Gastroesophageal sphincter (tissue), 4 donors: Measurements from ENCODE around the gene RECQL5. TPM values are rescaled to one million over a fixed set of nuclear protein-coding genes. Genes with fewer than 3 reads are reported as not detected.

Experiments
- ATAC-seq: fragments of 150-250 bp; one replicate; pipeline ENCODE4 v1.9.1; 2016; ENCODE audit warnings: mild to moderate bottlenecking, moderate library complexity
- H3K27ac ChIP-seq, 4 donors: fragments of 200-600 bp; sonication (generic) in 3 of 4; 1 replicate in 3 of 4; 2 replicates in 1 of 4; pipeline ENCODE4 v1.5.1; 2016 to 2019
- H3K27me3 ChIP-seq: fragments of 200-600 bp; sonication (generic); one replicate; pipeline ENCODE4 v1.5.1; 2019
- H3K36me3 ChIP-seq, 2 donors: fragments of 200-600 bp; sonication (generic); one replicate each; pipeline ENCODE4 v1.5.1; 2019; ENCODE audit warnings: control low read depth in 1 of 2
- H3K4me1 ChIP-seq, 3 donors: fragments of 200-600 bp; sonication (generic); 1 replicate in 2 of 3; 2 replicates in 1 of 3; pipeline ENCODE4 v1.5.1; 2016 to 2019; ENCODE audit warnings: control low read depth in 2 of 3
- H3K4me3 ChIP-seq, 2 donors: fragments of 200-600 bp; sonication (generic); one replicate each; pipeline ENCODE4 v1.5.1; 2019; ENCODE audit warnings: mild to moderate bottlenecking in 1 of 2, moderate library complexity in 1 of 2
- H3K9me3 ChIP-seq, 3 donors: fragments of 200-600 bp; sonication (generic); one replicate each; pipeline ENCODE4 v1.5.1; 2017 to 2019; ENCODE audit warnings: control low read depth in 2 of 3
- CTCF ChIP-seq, 4 experiments: fragments of 200-600 bp in 2 of 4; fragments of 450-650 bp in 2 of 4; sonication (generic) in 1 of 4; IDR thresholded peaks; one replicate each; pipeline ENCODE4 v1.5.1; 2017 to 2019; ENCODE audit warnings: antibody characterized with exemption in 4 of 4, mild to moderate bottlenecking in 2 of 4, moderate library complexity in 2 of 4
- EP300 ChIP-seq: sonication (generic); formaldehyde crosslinking; IDR thresholded peaks from one replicate; pipeline ENCODE4 v1.6.1; 2017; ENCODE audit warnings: antibody characterized with exemption, mild to moderate bottlenecking
- POLR2A ChIP-seq, 2 donors: fragments of 450-650 bp; IDR thresholded peaks; one replicate each; pipeline ENCODE4 v1.6.1; 2017; ENCODE audit warnings: antibody characterized with exemption in 2 of 2, mild to moderate bottlenecking in 2 of 2, moderate library complexity in 1 of 2
- POLR2AphosphoS5 ChIP-seq: sonication (generic); formaldehyde crosslinking; IDR thresholded peaks from one replicate; pipeline ENCODE4 v1.6.1; 2017; ENCODE audit warnings: antibody characterized with exemption
- WGBS, 2 donors: methylation state at CpG; one replicate each; pipeline ENCODE4 v1.1.5; 2018; ENCODE audit warnings: low coverage in 1 of 2; 5-methylcytosine and 5-hydroxymethylcytosine counted together
- total RNA-seq, 4 donors: library from RNA; depleted of rRNA; stranded (reverse); fragments of >200 nt; gene quantifications; one replicate each; pipeline ENCODE4 v1.1.0, GENCODE V29; 2016

Gene RECQL5
- total RNA-seq, 4 donors from 2014 or later = 6.4 to 15.1 (median 13.6) TPM

GRCh38 chr17:75698659-75699058, 31.7 kb upstream of the RECQL5 start:
- no peak overlapping the region for H3K4me3 ChIP-seq
- no peaks in the 10 kb centered on the region for H3K27me3 ChIP-seq
- H3K9me3 ChIP-seq = no peaks in the 10 kb centered on the region
- H3K4me1 ChIP-seq = peaks cover 0 to 69% (median 19%) of the 10 kb centered on the region in 3 donors
- H3K27ac ChIP-seq = peak overlapping the region in 3 of 4 donors; percentile 74 to 85 (median 85)
- ATAC-seq = no peak
- peaks cover 0 to 84% of the 10 kb centered on the region in 2 donors for H3K36me3 ChIP-seq
- 100% methylated on average over 1 of the region's 3 CpGs; no CpG with 5 or more reads in 1 of the 2 donors for WGBS, 2 donors
- TF ChIP-seq CTCF (IDR thresholded peaks at IDR 0.05) (no peak), POLR2AphosphoS5 (no peak), EP300 (no peak)

DNA sequence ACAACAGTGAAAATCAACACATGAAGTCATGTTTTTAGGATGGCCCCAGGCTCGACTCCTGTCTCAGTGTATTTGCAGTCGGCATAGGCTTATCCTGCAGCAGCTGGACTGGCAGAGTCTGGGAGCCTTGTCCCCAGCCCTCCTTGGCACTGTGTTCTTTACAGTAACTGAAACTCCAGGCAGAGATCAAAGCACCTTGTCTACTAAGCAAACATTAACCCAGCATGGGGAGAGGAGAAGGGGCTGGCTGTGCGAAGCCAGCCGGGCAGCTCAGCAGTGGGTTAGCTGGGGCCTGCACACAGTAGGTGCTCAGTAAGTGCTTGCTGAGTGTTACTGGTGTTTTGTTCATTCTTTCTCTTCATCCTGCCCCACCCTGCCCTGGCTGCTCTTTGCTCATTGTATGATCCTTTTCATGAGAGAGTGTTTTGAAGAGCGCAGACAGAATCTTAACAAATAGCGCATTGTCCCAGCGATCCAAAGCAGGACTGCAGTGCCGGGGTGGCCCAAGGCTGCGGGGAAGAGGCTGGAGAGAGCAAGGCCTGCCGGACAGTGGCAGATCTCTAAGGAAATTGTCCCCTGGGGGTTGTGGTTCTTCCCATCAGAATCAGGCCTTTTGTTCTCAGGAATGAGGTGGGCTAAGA, 30.8 kb upstream of the RECQL5 start:
- Histone ChIP-seq H3K27ac (peak overlapping the region in 3 of 4 donors; percentile 74 to 85 (median 85)), H3K4me3 (no peak overlapping the region), H3K36me3 (peaks cover 0 to 78% of the 10 kb centered on the region in 2 donors), H3K27me3 (no peaks in the 10 kb centered on the region), H3K4me1 (peaks cover 0 to 78% (median 26%) of the 10 kb centered on the region in 3 donors), H3K9me3 (no peaks in the 10 kb centered on the region)
- peak; percentile 24 for TF ChIP-seq POLR2AphosphoS5
- TF ChIP-seq POLR2A (IDR thresholded peaks at IDR 0.05) = no peak
- WGBS, 2 donors = 83 to 100% methylated on average over 3 to 8 of the region's 10 CpGs
- ATAC-seq = no peak

DNA sequence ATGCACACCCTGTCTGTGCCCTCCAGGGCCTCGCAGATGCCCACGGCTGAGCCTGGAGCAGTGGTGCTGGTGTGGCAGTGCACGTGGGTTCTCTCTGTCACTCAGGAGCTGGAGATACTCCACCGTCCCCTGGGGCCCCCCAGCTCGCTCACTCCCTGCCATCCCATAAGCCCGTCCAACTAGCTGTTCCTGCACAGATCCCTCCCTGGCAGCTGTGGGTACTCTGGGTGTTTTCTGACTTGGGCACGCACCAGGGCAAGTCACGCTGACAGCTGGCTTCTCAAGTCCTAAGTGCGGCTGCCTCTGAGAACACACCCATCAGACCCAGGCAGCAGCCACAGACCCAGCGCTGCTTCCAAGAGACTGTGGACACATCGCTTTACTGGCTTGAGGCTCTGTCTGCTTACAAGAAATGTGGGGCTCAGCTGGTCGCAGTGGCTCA, 28.9 kb upstream of the RECQL5 start:
- ATAC-seq = no peak
- no peak for TF ChIP-seq POLR2AphosphoS5
- TF ChIP-seq POLR2A (IDR thresholded peaks at IDR 0.05) = peak in 1 of 2 donors; percentile 25
- no peaks in the 10 kb centered on the region for H3K27me3 ChIP-seq
- no peaks in the 10 kb centered on the region for H3K9me3 ChIP-seq
- peaks cover 0 to 71% of the 10 kb centered on the region in 2 donors for H3K36me3 ChIP-seq
- no CpG with 5 or more reads among the region's 12 CpGs for WGBS, 2 donors
- no peak overlapping the region for H3K4me3 ChIP-seq
- peak overlapping the region in 3 of 4 donors; percentile 85 to 86 (median 85) for H3K27ac ChIP-seq
- H3K4me1 ChIP-seq = peaks cover 0 to 78% (median 23%) of the 10 kb centered on the region in 3 donors

GRCh38 chr17:75695141-75695829, 28.3 kb upstream of the RECQL5 start:
- peak overlapping the region; percentile 20 to 86 (median 85) for H3K27ac ChIP-seq
- ATAC-seq = no peak
- no peaks in the 10 kb centered on the region for H3K27me3 ChIP-seq
- TF ChIP-seq POLR2AphosphoS5 (no peak), CTCF (IDR thresholded peaks at IDR 0.05) (no peak), POLR2A (IDR thresholded peaks at IDR 0.05) (no peak), EP300 (no peak)
- WGBS, 2 donors = 86 to 92% methylated on average over 4 to 5 of the region's 7 CpGs
- no peaks in the 10 kb centered on the region for H3K9me3 ChIP-seq
- peaks cover 0 to 78% (median 25%) of the 10 kb centered on the region in 3 donors for H3K4me1 ChIP-seq
- H3K4me3 ChIP-seq = no peak overlapping the region
- H3K36me3 ChIP-seq = peaks cover 0 to 71% of the 10 kb centered on the region in 2 donors

DNA sequence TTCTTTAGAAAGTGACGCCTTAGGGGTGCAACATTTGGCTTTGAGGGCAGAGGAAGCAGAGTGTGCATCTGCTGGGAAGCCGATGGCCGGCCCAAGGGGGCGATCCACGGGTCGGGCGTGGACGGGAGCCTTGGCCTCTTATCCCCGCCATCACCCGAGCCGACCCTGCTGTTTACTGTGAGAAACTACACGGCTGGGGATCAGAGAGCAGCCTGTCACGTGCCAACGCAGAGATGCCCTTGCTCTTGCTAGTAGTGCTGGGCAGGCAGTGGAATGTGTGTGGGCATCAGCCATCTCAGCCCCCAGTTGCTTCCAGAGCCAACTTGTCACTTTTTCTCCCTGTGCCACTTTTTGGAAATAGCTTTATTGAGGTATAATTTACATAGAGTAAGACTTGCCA, 27.6 kb upstream of the RECQL5 start:
- no peaks in the 10 kb centered on the region for H3K9me3 ChIP-seq
- WGBS, 2 donors = 65% methylated on average over 8 of the region's 14 CpGs; no CpG with 5 or more reads in 1 of the 2 donors
- peaks cover 0 to 78% (median 19%) of the 10 kb centered on the region in 3 donors for H3K4me1 ChIP-seq

More for the DNA sequence above, 27.6 kb upstream of the RECQL5 start:
- H3K36me3 ChIP-seq = peaks cover 0 to 64% of the 10 kb centered on the region in 2 donors
- H3K4me3 ChIP-seq = no peak overlapping the region
- TF ChIP-seq CTCF (IDR thresholded peaks at IDR 0.05) = no peak
- TF ChIP-seq POLR2AphosphoS5 = peak; percentile 37
- H3K27ac ChIP-seq = peak overlapping the region; percentile 72 to 86 (median 85)
- no peak for ATAC-seq
- no peaks in the 10 kb centered on the region for H3K27me3 ChIP-seq
